Activated CD4-positive, alpha-beta T cell treated with anti-CD3 and anti-CD28 coated beads, Interleukin-2, Interleukin-4, amounts not matched to agents 100 ng/mL and 50 ng/mL, durations not matched to agents 16 hours and 8 hours (primary cell): ENCODE data around the gene TRIM56.
A peak's percentile ranks its signal among the peaks of the same experiment; 100 is the strongest.
"Not testable (repeated sequence)": the region's sequence is repeated elsewhere in the genome, so short reads cannot be mapped to it uniquely, and the experiment has no call there.

Source experiments
- DNase-seq: peaks from one replicate; pipeline ENCODE4 v3.0.0-alpha.2; 2020; ENCODE audit warnings: low spot score

The TRIM56 gene

GRCh38 chr7:101092266-101092905, 7.1 kb downstream of the TRIM56 start:
- DNase-seq, result not testable (repeated sequence)

GRCh38 chr7:101093906-101094305, 8.6 kb downstream of the TRIM56 start:
- DNase-seq, result no peak

- DNase-seq, result no peak
These were observed 9.1 kb downstream of the TRIM56 start for GRCh38 chr7:101094376-101094775.

GRCh38 chr7:101094791-101095375, 9.6 kb downstream of the TRIM56 start:
- peak; percentile 51 for DNase-seq

GRCh38 chr7:101096331-101096956, 11.2 kb downstream of the TRIM56 start:
- no peak for DNase-seq

GRCh38 chr7:101096957-101097347, 11.7 kb downstream of the TRIM56 start:
- DNase-seq, result no peak

GRCh38 chr7:101097561-101097960, 12.3 kb downstream of the TRIM56 start:
- DNase-seq, result no peak

GRCh38 chr7:101099969-101100781, 14.9 kb downstream of the TRIM56 start:
- peak; percentile 77 for DNase-seq

- no peak for DNase-seq
These were observed 15.9 kb downstream of the TRIM56 start for GRCh38 chr7:101100858-101101847.

GRCh38 chr7:101102026-101102425, 16.7 kb downstream of the TRIM56 start:
- no peak for DNase-seq

GRCh38 chr7:101103701-101104100, 18.4 kb downstream of the TRIM56 start:
- not testable (repeated sequence) for DNase-seq

- DNase-seq, result no peak
These were observed 19.0 kb downstream of the TRIM56 start for GRCh38 chr7:101104193-101104713.

- DNase-seq, result no peak
These were observed 19.5 kb downstream of the TRIM56 start for GRCh38 chr7:101104799-101105198.

GRCh38 chr7:101105248-101105647, 20.0 kb downstream of the TRIM56 start:
- not testable (repeated sequence) for DNase-seq

GRCh38 chr7:101106386-101106785, 21.1 kb downstream of the TRIM56 start:
- DNase-seq, result no peak

- DNase-seq, result no peak
These were observed 23.1 kb downstream of the TRIM56 start for GRCh38 chr7:101108330-101108857.

- DNase-seq, result no peak
These were observed 23.7 kb downstream of the TRIM56 start for GRCh38 chr7:101108961-101109360.

GRCh38 chr7:101109368-101109767, 24.1 kb downstream of the TRIM56 start:
- DNase-seq, result no peak

- no peak for DNase-seq
These were observed 26.0 kb downstream of the TRIM56 start for GRCh38 chr7:101111261-101111660.

- DNase-seq, result no peak
These were observed 27.0 kb downstream of the TRIM56 start for GRCh38 chr7:101112233-101112632.

GRCh38 chr7:101113140-101113539, 27.9 kb downstream of the TRIM56 start:
- DNase-seq, result not testable (repeated sequence)
